ENCODE results near the gene KLC3.

GRCh38 chr19:45349126-45349415, 8.5 kb downstream of the KLC3 start:
- TF ChIP-seq, protein P1, sequence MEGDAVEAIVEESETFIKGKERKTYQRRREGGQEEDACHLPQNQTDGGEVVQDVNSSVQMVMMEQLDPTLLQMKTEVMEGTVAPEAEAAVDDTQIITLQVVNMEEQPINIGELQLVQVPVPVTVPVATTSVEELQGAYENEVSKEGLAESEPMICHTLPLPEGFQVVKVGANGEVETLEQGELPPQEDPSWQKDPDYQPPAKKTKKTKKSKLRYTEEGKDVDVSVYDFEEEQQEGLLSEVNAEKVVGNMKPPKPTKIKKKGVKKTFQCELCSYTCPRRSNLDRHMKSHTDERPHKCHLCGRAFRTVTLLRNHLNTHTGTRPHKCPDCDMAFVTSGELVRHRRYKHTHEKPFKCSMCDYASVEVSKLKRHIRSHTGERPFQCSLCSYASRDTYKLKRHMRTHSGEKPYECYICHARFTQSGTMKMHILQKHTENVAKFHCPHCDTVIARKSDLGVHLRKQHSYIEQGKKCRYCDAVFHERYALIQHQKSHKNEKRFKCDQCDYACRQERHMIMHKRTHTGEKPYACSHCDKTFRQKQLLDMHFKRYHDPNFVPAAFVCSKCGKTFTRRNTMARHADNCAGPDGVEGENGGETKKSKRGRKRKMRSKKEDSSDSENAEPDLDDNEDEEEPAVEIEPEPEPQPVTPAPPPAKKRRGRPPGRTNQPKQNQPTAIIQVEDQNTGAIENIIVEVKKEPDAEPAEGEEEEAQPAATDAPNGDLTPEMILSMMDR (IDR thresholded peaks at IDR 0.05), result no peak
- no peak for TF ChIP-seq POLR2A (IDR thresholded peaks at IDR 0.05)
